NCI-H1105 (cell line): ENCODE results near the gene CDH26.

Experiments used
- DNase-seq: peaks from one replicate; lab custom pipeline; 2025; lab: John Stamatoyannopoulos, UW

CDH26 gene

GRCh38 chr20:59958123-59958522 lies at the start of gene CDH26:
CDH26 (plus strand) TSS chr20:59958423; CDS start chr20:59958727, 304 bp downstream.
- no peak for DNase-seq

GRCh38 chr20:59908855-59909254 lies 49.4 kb upstream of the CDH26 start:
- DNase-seq, result no peak

- DNase-seq, result no peak
Observed at GRCh38 chr20:59911041-59911440, 47.2 kb upstream of the CDH26 start.

- DNase-seq, result no peak
Observed at GRCh38 chr20:59912609-59913008, 45.6 kb upstream of the CDH26 start.

GRCh38 chr20:59920944-59921343 lies 37.3 kb upstream of the CDH26 start:
- no peak for DNase-seq

GRCh38 chr20:59923514-59923913 lies 34.7 kb upstream of the CDH26 start:
- DNase-seq, result no peak

- DNase-seq, result no peak
Observed at GRCh38 chr20:59925359-59925758, 32.9 kb upstream of the CDH26 start.

GRCh38 chr20:59925899-59926298 lies 32.3 kb upstream of the CDH26 start:
- no peak for DNase-seq

GRCh38 chr20:59931511-59932312 lies 26.5 kb upstream of the CDH26 start:
- no peak for DNase-seq

GRCh38 chr20:59932616-59933295 lies 25.5 kb upstream of the CDH26 start:
- no peak for DNase-seq

- DNase-seq, result no peak
Observed at GRCh38 chr20:59933296-59933848, 24.9 kb upstream of the CDH26 start, which contains the start of gene SYCP2. SYCP2 (minus strand) TSS chr20:59933637; CDS start chr20:59922413, 11,224 bp downstream.

- no peak for DNase-seq
Observed at GRCh38 chr20:59933849-59934585, 24.2 kb upstream of the CDH26 start.

GRCh38 chr20:59935457-59936185 lies 22.6 kb upstream of the CDH26 start:
- no peak for DNase-seq

GRCh38 chr20:59936409-59936808 lies 21.8 kb upstream of the CDH26 start:
- DNase-seq, result no peak

GRCh38 chr20:59937150-59937549 lies 21.1 kb upstream of the CDH26 start:
- no peak for DNase-seq

- no peak for DNase-seq
Observed at GRCh38 chr20:59938221-59938620, 20.0 kb upstream of the CDH26 start.

GRCh38 chr20:59938696-59939051 lies 19.5 kb upstream of the CDH26 start:
- DNase-seq, result no peak

- no peak for DNase-seq
Observed at GRCh38 chr20:59939052-59939878, 19.0 kb upstream of the CDH26 start.

GRCh38 chr20:59939879-59940128 lies 18.4 kb upstream of the CDH26 start:
- no peak for DNase-seq

- peak; percentile 85 for DNase-seq
Observed at GRCh38 chr20:59940129-59940955, 17.9 kb upstream of the CDH26 start, which contains the start of the genes FAM217B and PPP1R3D. FAM217B (plus strand) TSS chr20:59940389; CDS start chr20:59943944, 3,555 bp downstream. PPP1R3D (minus strand) TSS chr20:59940305; CDS start chr20:59939931, 374 bp downstream.
